DMS79 treated with DMSO at 0.1 percent for 48 hours (cell line): ENCODE measurements around the gene CRYBA2.

Experiments
- DNase-seq: peaks from one replicate; lab custom pipeline; 2025; lab: John Stamatoyannopoulos, UW

CRYBA2 gene

GRCh38 chr2:219023045-219023605 lies 29.9 kb upstream of the CRYBA2 start:
- no peak for DNase-seq

DNA sequence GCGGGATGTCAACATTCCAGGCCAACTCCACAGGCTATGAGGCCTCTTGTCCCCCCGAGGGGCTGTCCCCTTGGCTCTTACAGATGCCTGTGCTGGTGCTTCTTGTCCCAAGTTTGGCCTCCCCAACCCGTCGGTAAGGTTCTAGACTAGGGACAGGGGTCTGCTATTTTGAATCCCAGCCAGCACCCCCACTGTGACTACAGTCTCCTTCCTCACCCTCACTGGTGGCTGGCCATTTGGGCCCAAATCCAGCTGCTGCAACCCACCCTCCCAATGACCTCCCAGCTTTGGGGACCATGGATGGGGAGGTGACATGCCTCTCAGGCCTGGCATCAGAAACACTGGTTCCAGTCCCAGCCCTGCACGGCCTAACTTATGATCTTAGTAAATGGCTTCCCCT lies 29.4 kb upstream of the CRYBA2 start:
- DNase-seq, result no peak

- DNase-seq, result no peak
Measured at GRCh38 chr2:219022041-219022440, 28.8 kb upstream of the CRYBA2 start.

GRCh38 chr2:219021591-219021990 lies 28.4 kb upstream of the CRYBA2 start:
- DNase-seq, result no peak

GRCh38 chr2:219020604-219021365 lies 27.6 kb upstream of the CRYBA2 start:
- DNase-seq, result no peak

DNA sequence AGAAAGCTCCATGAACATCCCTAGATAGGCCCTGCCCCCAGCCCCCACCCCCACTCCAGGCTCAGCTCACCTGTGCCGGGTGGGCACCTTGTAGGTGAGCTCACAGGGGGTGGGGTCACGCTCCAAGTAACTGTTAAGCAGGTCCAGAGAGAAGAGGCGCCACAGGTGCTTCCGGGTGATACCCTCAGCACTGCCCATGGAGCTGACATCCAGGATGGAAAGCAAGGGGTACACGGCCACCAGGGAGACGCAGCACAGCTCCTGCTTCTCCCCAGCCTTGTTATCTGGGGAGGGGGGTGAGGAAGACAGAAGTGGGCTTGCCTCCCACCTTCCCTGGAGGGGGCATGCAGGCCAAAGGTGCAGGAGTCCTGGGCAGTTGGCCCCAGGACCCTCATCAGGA lies 26.2 kb upstream of the CRYBA2 start:
- no peak for DNase-seq

DNA sequence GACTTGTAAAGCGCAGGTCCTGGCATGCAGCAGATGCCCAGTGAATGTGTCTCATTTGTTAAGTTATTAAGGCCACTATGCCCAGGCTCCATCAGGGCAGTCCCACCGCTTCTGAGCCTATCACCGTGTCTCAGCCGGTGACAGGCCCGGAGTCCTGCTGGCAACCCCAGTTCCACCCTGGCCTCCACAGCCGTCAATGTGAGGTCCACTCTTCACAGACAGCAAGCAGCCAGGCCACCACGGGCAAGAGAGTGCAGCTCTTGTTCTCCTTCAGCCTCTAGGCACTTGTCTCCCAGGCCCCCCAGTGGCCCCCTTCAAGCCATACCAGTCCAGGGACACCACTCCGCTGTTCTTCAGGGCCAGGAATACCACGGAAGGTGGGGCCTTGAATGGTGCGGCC lies 25.5 kb upstream of the CRYBA2 start:
- DNase-seq, result no peak

GRCh38 chr2:219018286-219018685 lies 25.1 kb upstream of the CRYBA2 start:
- DNase-seq, result no peak

DNA sequence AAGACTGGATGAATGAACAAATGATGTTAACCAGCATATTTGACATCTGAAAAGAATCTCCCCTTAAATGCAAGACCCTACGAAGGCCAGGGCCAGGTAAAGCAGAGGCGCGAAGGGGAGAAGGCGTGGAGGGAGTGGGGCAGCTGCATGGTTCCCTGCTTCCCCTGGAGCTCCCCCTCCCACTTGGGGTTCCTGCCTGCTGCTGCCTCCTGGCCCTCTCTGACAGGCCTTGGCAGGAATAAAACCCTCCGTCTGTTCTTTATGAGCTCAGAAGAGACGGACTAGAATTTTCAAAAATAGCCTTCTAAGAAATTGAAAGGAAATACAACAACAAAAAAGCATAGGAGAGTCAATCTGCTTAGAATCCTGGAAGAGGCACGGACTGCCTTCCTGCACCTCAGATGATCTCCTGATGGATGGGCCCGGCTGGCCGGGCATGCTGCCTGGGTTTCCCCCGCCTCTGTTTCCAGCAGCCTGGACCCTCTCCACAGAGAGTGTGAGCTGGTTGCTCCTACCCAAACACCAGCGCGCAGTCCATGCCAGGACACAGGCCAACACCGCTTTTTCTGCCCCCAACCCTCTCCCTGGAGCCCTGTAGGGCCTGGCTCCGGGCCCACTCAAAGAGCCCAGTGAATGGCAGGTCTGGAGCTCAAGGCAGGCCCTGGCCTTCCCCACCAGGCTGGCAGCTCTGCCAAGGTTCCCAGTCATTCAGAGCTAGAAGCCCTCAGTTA lies 24.1 kb upstream of the CRYBA2 start:
- no peak for DNase-seq

DNA sequence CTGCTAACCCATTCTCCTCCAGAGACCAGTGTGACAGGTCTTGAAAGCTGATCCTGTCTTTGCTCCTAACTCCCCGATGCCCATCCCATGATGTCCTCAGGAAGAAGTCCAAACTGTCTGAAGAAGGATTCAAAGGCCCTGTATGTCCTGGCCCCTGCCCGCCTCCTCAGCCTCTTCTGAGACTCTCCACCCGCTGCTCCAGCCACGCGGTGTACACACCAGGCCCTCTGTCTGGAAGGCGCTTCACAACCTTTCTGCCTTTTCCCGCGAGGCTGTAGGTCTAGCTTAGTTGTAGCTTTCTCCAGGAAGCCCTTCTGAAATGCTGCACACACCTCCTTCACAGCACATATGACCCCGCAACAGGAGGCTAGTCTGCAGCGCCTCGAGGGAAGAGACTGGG lies 23.5 kb upstream of the CRYBA2 start:
- no peak for DNase-seq

DNA sequence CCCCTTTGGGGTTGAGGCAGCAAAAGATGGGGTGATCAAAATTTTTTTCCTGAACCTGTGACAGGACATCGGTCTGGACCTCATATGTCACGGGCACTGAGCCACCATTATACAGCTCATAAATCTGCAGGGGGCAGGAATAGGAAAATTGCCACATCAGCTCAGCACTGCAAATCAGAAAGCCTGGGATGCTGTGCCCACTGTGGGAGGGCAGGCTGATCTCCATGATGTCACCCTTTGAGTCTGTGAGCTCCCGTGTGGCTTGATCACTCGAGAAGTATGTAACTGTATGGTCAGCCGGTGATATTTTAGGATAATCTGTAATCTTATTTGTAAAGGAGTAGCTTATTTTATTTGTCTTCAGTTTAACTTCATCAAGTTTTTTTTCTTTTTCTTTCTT lies 17.7 kb upstream of the CRYBA2 start:
- DNase-seq, result no peak

DNA sequence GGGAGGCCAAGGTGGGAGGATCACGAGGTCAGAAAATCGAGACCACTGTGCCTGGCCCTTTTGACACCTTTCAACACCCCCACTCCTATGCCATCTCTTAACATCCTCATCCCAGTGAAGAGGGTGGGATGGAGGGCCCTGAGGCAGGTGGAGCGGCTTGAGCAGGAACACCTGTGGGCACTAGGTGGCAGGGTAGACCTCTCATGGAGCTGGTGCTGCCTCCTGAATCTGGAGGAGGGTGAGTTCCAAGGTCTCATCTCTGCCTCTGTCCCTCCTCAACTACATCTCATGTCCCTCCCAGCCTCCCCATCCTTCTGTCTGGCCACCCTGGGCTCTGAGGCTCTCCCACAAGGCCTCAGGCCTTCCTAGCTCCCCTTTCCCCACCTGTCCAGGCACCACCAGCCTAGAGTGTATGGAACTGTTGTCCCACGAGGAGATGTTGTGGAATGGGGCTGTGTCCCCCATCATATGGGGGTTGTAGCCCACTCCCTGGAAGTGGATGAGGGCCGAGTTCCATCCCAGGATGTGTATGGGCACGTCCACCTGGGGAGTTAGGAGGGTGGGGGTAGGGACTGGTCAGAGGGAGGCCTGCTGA lies 17.0 kb upstream of the CRYBA2 start:
- peak; percentile 33 for DNase-seq

GRCh38 chr2:219009294-219009693 lies 16.1 kb upstream of the CRYBA2 start:
- DNase-seq, result no peak

DNA sequence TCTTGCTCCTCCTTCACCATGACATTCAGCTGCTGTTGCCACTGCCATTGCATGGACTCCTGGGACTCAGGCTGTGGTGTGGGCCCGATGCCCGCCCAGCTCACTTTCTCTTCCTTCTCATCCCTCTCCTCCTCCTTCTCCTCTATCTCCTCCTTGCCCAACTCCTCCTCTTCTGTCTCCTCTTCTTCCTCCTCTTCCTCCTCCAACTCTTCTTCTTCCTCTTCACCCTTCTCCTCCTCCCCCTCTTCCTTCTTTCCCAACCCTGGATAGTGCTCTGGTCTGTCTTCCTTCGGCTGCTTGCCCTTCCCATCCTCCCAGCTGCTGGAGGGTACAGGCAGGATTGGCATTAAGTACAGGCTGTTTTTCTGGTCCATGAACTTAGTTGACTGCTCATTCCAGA lies 10.8 kb upstream of the CRYBA2 start:
- DNase-seq, result no peak

DNA sequence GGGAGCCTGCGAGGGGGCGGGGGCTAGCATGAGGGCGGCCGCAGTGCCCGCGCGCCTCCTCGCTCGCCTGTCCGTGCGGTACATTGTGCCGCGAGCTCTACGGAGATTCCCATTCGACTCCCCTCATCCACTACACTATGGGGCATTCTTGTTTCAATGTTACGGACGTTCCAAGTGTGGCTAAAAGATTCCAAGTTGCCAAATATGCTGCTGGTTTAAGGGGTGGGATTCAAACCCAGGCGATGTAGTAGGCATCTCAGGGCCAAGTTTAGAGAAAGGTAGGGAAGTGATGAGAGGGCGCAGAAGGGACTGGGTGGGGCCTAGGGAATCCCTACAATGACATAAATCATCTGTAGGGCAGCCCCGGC lies 10.0 kb upstream of the CRYBA2 start:
- no peak for DNase-seq

GRCh38 chr2:219002395-219003266 lies 9.4 kb upstream of the CRYBA2 start:
- DNase-seq, result peak; percentile 50

- peak; percentile 93 for DNase-seq
Measured at GRCh38 chr2:219001577-219002394, 8.6 kb upstream of the CRYBA2 start.

- no peak for DNase-seq
Measured at GRCh38 chr2:219001100-219001576, 7.9 kb upstream of the CRYBA2 start.

- DNase-seq, result peak; percentile 43
Measured at GRCh38 chr2:219000569-219000960, 7.3 kb upstream of the CRYBA2 start.

DNA sequence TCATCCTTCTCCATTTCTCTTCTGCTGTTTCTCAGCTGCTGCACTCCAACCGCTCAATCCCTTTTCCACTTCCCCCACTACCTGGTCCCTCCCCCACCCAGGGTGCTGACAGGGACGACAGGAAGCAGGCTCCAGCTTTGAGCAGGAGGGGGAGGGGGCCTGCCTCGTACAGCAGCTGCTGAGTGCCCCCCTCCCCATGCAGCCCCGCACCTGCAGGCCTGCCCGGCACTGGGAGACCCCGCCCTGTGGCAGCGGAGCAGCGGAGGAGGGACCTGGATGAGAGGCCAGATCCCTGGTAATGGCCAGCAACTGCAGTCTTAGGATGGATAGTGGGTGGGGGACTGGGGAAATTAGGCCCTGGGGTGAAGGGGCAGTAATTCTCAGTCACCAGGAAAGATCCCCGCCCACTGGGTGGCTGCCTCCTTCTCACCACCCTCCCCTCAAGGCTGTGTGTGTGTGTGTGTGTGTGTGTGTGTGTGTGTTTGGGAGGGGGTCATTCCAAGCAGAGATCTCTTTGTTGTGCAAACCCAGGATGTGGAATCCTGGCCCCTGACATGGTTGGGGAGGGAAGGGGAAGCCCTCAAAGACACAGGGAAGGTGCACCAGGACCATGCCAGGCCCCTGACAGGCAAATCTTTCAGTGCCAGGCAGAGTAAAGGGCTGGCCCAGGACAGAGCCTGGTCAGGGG lies 6.8 kb upstream of the CRYBA2 start:
- DNase-seq, result peak; percentile 74
